ENCODE results near the gene CLCA4. TPM values are rescaled to one million over a fixed set of nuclear protein-coding genes. Genes with fewer than 3 reads are reported as not detected.
"Not testable (repeated sequence)": the region's sequence is repeated elsewhere in the genome, so short reads cannot be mapped to it uniquely, and the experiment has no call there.

Gene CLCA4
- polyA plus RNA-seq, 3 donors = not detected

- no peak for DNase-seq (ENCODE audit: extremely low read depth in 1 of 11, low read depth in 9 of 11, low spot score in 4 of 11)
Observed at GRCh38 chr1:86583593-86583992, 36.7 kb downstream of the CLCA4 start.

- DNase-seq (ENCODE audit: extremely low read depth in 1 of 11, low read depth in 9 of 11, low spot score in 4 of 11) = no peak
Observed at GRCh38 chr1:86594284-86594770, 47.4 kb downstream of the CLCA4 start.

GRCh38 chr1:86596224-86596623 lies 49.3 kb downstream of the CLCA4 start:
- DNase-seq (ENCODE audit: extremely low read depth in 1 of 11, low read depth in 9 of 11, low spot score in 4 of 11) = no peak

GRCh38 chr1:86596741-86597290 lies 49.9 kb downstream of the CLCA4 start:
- DNase-seq (ENCODE audit: extremely low read depth in 1 of 11, low read depth in 9 of 11, low spot score in 4 of 11) = no peak

- DNase-seq (ENCODE audit: extremely low read depth in 1 of 11, low read depth in 9 of 11, low spot score in 4 of 11) = not testable (repeated sequence)
Observed at GRCh38 chr1:86606080-86606479, 59.2 kb downstream of the CLCA4 start.

GRCh38 chr1:86616433-86616832 lies 69.6 kb downstream of the CLCA4 start:
- no peak for DNase-seq (ENCODE audit: extremely low read depth in 1 of 11, low read depth in 9 of 11, low spot score in 4 of 11)

GRCh38 chr1:86616871-86617270 lies 70.0 kb downstream of the CLCA4 start:
- peak in 2 of 11 donors; percentile 0 to 3 for DNase-seq (ENCODE audit: extremely low read depth in 1 of 11, low read depth in 9 of 11, low spot score in 4 of 11)

- no peak for DNase-seq (ENCODE audit: extremely low read depth in 1 of 11, low read depth in 9 of 11, low spot score in 4 of 11)
Observed at GRCh38 chr1:86618358-86618757, 71.5 kb downstream of the CLCA4 start.

GRCh38 chr1:86619313-86619712 lies 72.4 kb downstream of the CLCA4 start:
- DNase-seq (ENCODE audit: extremely low read depth in 1 of 11, low read depth in 9 of 11, low spot score in 4 of 11) = no peak

GRCh38 chr1:86621286-86621685 lies 74.4 kb downstream of the CLCA4 start:
- no peak for DNase-seq (ENCODE audit: extremely low read depth in 1 of 11, low read depth in 9 of 11, low spot score in 4 of 11)

Other genes with a start within 250 kb of the CLCA4 start
- gene ODF2L, start 150.8 kb upstream of the CLCA4 start, polyA plus RNA-seq (ENCODE audit: insufficient read length in 3 of 3) = 10 to 100 TPM; 47.4 to 84.6 (median 61.1) TPM
- under 1 TPM in 2 of 3 donors, not detected in 1; 0.07 to 0.22 TPM for gene CLCA2, start 122.9 kb upstream of the CLCA4 start, polyA plus RNA-seq (ENCODE audit: insufficient read length in 3 of 3)
- gene CLCA1, start 78.2 kb upstream of the CLCA4 start, polyA plus RNA-seq (ENCODE audit: insufficient read length in 3 of 3) = under 1 TPM in 2 of 3 donors, not detected in 1; 0.03 to 0.36 TPM
- 10 to 100 TPM; 71.6 to 87.3 (median 74.6) TPM for gene SH3GLB1, start 157.5 kb downstream of the CLCA4 start, polyA plus RNA-seq (ENCODE audit: insufficient read length in 3 of 3)

All from renal cortex interstitium (tissue), 11 donors.